Spleen (tissue), 11 donors: ENCODE results near the gene EPN2. TPM values are rescaled to one million over a fixed set of nuclear protein-coding genes. Genes with fewer than 3 reads are reported as not detected.
A peak's percentile ranks its signal among the peaks of the same experiment; 100 is the strongest.

Experiments used
- DNase-seq: peaks from one replicate; pipeline ENCODE4 v3.0.0-alpha.2; 2020
- H3K27ac ChIP-seq, 8 donors: fragments of 200-600 bp; sonication (generic) in 7 of 8; 1 replicate in 4 of 8; 2 replicates in 4 of 8; pipeline versions ENCODE4 v1.5.0 to v1.8.0; 2016 to 2021; ENCODE audit warnings: inconsistent platforms in 4 of 8, mild to moderate bottlenecking in 4 of 8, moderate library complexity in 1 of 8
- H3K27me3 ChIP-seq, 7 donors: fragments of 200-600 bp; sonication (generic) in 6 of 7; replicated peaks in 1 of 7; 1 replicate in 4 of 7; 2 replicates in 3 of 7; pipeline versions ENCODE4 v1.5.0 to v1.8.0; 2016 to 2021; ENCODE audit warnings: inconsistent platforms in 3 of 7, mild to moderate bottlenecking in 1 of 7
- H3K36me3 ChIP-seq, 6 donors: fragments of 200-600 bp; sonication (generic) in 5 of 6; 1 replicate in 4 of 6; 2 replicates in 2 of 6; pipeline versions ENCODE4 v1.5.0 to v1.8.0; 2016 to 2021; ENCODE audit warnings: inconsistent platforms in 2 of 6
- H3K4me1 ChIP-seq, 6 donors: fragments of 200-600 bp; sonication (generic) in 5 of 6; 1 replicate in 3 of 6; 2 replicates in 3 of 6; pipeline versions ENCODE4 v1.5.0 to v1.8.0; 2016 to 2021; ENCODE audit warnings: inconsistent platforms in 3 of 6
- H3K4me3 ChIP-seq, 8 donors: fragments of 200-600 bp; sonication (generic) in 7 of 8; 1 replicate in 4 of 8; 2 replicates in 4 of 8; pipeline versions ENCODE4 v1.5.0 to v1.8.0; 2016 to 2021; ENCODE audit warnings: inconsistent platforms in 4 of 8, mild to moderate bottlenecking in 4 of 8, moderate library complexity in 2 of 8
- H3K9me3 ChIP-seq, 8 donors: fragments of 200-600 bp; sonication (generic) in 7 of 8; 1 replicate in 4 of 8; 2 replicates in 4 of 8; pipeline versions ENCODE4 v1.5.0 to v1.8.0; 2016 to 2021; ENCODE audit warnings: inconsistent platforms in 4 of 8
- POLR2A ChIP-seq, 3 donors: fragments of 450-650 bp; IDR thresholded peaks; one replicate each; pipeline ENCODE4 v1.5.1; 2017; ENCODE audit warnings: antibody characterized with exemption in 3 of 3, mild to moderate bottlenecking in 1 of 3
- POLR2AphosphoS5 ChIP-seq, 3 donors: sonication (generic); formaldehyde crosslinking; IDR thresholded peaks; one replicate each; pipeline ENCODE4 v1.5.1; 2017; ENCODE audit warnings: antibody characterized with exemption in 3 of 3
- WGBS, 5 donors: extraction: QIAGEN DNeasy Blood & Tissue Kit in 3 of 5; methylation state at CpG; one replicate each; pipeline versions ENCODE4 v1.1.5 to v1.1.7; 2013 to 2018; 5-methylcytosine and 5-hydroxymethylcytosine counted together
- intact Hi-C: fragments of 100-400 bp; cut with DNase I; formaldehyde crosslinking; loops from one replicate; pipeline ENCODE4 v1.15.0; 2023; ENCODE audit warnings: low total_unique reads
- polyA plus RNA-seq, 3 donors: library from polyadenylated mRNA; stranded (reverse); fragments of 200-250 nt; gene quantifications; one replicate each; pipeline ENCODE4 v1.2.1, GENCODE V29; 2013
- total RNA-seq, 7 donors: library from RNA; depleted of rRNA in 3 of 7; stranded (reverse); fragments of >200 nt in 3 of 7; fragmentation: NEBNext Ultra II Directional in 4 of 7; extraction: Animal tissue kit (Norgen Biotek cat#: 25700) in 4 of 7; gene quantifications; one replicate each; pipeline versions ENCODE4 v1.1.0 to v1.2.1, GENCODE V29; 2016 to 2021
- TF ChIP-seq, protein P1 (sequence below), 11 experiments: fragments of 200-600 bp in 7 of 11; fragments of 450-650 bp in 4 of 11; sonication (generic) in 4 of 11; IDR thresholded peaks in 8 of 11; conservative IDR thresholded peaks in 3 of 11; 1 replicate in 7 of 11; 2 replicates in 4 of 11; pipeline versions ENCODE4 v1.4.0 to v1.8.0; 2016 to 2021; ENCODE audit warnings: antibody characterized with exemption in 11 of 11, inconsistent platforms in 4 of 11, mild to moderate bottlenecking in 1 of 11
- donor health status: healthy with polysubstance abuse.
- donor health status: DM: no; HTN: no; CAD: no; lungs with moderate emphysema.
- donor health status: DM: no; HTN: no; CAD: no.
- donor health status: Bipolar disorder and iron deficiency.
- donor health status: healthy.
- donor health status: DM: no; HTN: no; CAD: no.
- donor health status: DM: yes; HTN: yes; CAD: no.

The EPN2 gene
- total and polyA plus RNA-seq, 10 donors = 5.4 to 59.6 (median 31.5) TPM

DNA sequence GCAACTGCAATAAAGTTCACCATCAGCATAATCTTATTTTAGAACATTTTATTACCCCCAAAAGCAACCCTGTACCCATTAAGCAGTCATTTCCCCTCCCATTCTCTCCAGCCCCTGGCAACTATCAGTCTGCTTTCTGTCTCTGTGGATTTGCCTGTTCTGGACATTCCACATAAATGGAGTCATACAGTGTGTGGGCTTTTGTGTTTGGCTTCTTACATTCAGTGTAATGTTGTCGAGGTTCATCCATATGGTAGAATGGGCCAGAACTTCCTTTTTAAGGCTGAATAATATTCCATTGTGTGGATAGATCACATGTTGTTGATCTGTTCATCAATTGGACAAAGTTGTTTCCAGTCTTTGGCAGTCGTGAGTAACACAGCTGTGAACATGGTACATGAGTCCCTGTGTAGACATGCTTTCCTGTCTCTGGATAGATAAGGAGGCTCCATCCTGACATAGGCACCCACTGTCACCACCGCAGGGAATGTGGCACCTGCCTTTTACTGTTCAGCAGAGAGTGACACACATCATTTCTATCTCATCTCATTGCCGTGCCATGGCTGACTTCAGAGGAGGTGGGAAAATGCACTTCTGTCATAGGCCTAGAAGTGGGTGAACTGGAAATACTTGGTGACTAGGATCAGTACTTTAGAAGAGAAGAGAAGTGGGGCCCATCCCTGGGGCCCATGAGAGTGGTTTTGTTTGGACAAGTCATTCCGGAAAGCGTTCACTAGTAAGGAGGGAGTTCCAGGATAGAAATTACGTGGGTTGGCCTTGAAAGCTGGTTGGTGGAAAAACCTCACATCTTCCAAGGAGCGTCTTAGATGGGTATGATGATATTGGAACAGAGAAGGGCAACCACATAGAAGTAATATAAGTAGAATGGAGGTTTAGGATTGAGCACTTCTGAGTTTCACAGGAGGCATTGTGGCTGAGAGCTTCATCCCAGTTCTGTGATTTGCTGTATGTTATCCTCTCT, 25.8 kb downstream of the EPN2 start:
- 85 to 89% (median 89%) methylated on average over 8 of the region's 8 CpGs for WGBS, 5 donors
- Histone ChIP-seq H3K27me3 (no peaks in the 10 kb centered on the region), H3K27ac (no peak overlapping the region), H3K4me1 (peaks cover 0 to 54% (median 18%) of the 10 kb centered on the region in 6 donors), H3K36me3 (no peaks in the 10 kb centered on the region), H3K4me3 (no peak overlapping the region), H3K9me3 (no peaks in the 10 kb centered on the region)
- intact Hi-C loops = no loop called here
- peak; percentile 37 for DNase-seq
- TF ChIP-seq, protein P1, sequence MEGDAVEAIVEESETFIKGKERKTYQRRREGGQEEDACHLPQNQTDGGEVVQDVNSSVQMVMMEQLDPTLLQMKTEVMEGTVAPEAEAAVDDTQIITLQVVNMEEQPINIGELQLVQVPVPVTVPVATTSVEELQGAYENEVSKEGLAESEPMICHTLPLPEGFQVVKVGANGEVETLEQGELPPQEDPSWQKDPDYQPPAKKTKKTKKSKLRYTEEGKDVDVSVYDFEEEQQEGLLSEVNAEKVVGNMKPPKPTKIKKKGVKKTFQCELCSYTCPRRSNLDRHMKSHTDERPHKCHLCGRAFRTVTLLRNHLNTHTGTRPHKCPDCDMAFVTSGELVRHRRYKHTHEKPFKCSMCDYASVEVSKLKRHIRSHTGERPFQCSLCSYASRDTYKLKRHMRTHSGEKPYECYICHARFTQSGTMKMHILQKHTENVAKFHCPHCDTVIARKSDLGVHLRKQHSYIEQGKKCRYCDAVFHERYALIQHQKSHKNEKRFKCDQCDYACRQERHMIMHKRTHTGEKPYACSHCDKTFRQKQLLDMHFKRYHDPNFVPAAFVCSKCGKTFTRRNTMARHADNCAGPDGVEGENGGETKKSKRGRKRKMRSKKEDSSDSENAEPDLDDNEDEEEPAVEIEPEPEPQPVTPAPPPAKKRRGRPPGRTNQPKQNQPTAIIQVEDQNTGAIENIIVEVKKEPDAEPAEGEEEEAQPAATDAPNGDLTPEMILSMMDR (IDR thresholded peaks at IDR 0.05 in 8 of 11, conservative IDR thresholded peaks at IDR 0.05 in 3 of 11) = no peak
- TF ChIP-seq POLR2AphosphoS5 (IDR thresholded peaks at IDR 0.05) (no peak), POLR2A (IDR thresholded peaks at IDR 0.05) (no peak)

DNA sequence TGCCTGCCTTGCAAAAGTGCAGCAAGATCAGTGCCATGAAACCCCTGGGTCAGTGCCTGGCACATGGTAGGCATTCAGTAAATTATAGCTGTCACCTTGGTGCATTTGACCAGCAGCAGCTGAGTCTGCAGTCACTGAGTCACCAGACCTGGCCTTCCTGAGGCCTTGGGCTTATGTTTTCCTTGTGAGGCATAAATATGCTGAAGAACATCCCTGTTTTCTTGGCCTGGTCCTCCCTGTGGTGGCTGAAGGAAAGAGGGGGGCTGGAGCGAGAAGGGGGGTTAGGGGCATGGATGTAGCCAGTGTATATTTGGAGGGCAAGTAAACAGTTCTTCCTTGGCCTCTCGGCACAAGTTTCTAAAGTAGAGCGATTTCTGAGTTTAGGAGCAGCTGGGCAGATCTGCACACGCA, 26.5 kb downstream of the EPN2 start:
- H3K36me3 ChIP-seq = no peaks in the 10 kb centered on the region
- intact Hi-C loops = no loop called here
- DNase-seq = peak; percentile 8
- WGBS, 5 donors = 80 to 96% (median 89%) methylated on average over 4 of the region's 4 CpGs
- no peak for TF ChIP-seq POLR2AphosphoS5 (IDR thresholded peaks at IDR 0.05)
- TF ChIP-seq, protein P1 (IDR thresholded peaks at IDR 0.05 in 8 of 11, conservative IDR thresholded peaks at IDR 0.05 in 3 of 11) = no peak
- no peak for TF ChIP-seq POLR2A (IDR thresholded peaks at IDR 0.05)
- H3K4me1 ChIP-seq = peaks cover 0 to 53% (median 24%) of the 10 kb centered on the region in 6 donors
- no peak overlapping the region for H3K27ac ChIP-seq
- H3K9me3 ChIP-seq = no peaks in the 10 kb centered on the region
- H3K4me3 ChIP-seq = no peak overlapping the region
- no peaks in the 10 kb centered on the region for H3K27me3 ChIP-seq

DNA sequence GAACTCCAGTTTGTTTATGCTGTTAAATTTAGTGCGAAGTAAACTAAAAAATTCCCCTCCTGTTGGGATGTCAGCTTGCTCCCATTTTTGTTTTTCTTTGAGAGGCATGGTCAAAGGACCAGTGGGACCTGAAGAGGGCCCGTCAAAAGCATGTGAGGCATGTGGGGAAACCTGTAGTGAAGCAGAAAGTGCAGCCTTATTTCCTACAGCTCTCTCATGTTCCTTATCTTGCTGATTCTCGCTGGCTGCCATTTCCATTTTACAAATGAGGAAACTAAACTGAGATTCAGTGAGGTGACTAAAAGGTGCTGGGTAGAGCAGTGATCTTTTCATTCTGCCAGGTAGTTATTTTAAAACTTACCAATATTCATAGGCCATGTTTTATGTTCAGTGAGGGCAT, 27.1 kb downstream of the EPN2 start:
- intact Hi-C loops = no loop called here
- H3K27me3 ChIP-seq = no peaks in the 10 kb centered on the region
- no peaks in the 10 kb centered on the region for H3K36me3 ChIP-seq
- TF ChIP-seq, protein P1 (IDR thresholded peaks at IDR 0.05 in 8 of 11, conservative IDR thresholded peaks at IDR 0.05 in 3 of 11) = no peak
- TF ChIP-seq POLR2AphosphoS5 (IDR thresholded peaks at IDR 0.05) (no peak), POLR2A (IDR thresholded peaks at IDR 0.05) (no peak)
- H3K9me3 ChIP-seq = no peaks in the 10 kb centered on the region
- DNase-seq = no peak
- H3K4me1 ChIP-seq = peaks cover 5 to 55% (median 30%) of the 10 kb centered on the region in 6 donors
- 61 to 67% (median 63%) methylated on average over 3 of the region's 3 CpGs for WGBS, 5 donors
- no peak overlapping the region for H3K4me3 ChIP-seq
- no peak overlapping the region for H3K27ac ChIP-seq

DNA sequence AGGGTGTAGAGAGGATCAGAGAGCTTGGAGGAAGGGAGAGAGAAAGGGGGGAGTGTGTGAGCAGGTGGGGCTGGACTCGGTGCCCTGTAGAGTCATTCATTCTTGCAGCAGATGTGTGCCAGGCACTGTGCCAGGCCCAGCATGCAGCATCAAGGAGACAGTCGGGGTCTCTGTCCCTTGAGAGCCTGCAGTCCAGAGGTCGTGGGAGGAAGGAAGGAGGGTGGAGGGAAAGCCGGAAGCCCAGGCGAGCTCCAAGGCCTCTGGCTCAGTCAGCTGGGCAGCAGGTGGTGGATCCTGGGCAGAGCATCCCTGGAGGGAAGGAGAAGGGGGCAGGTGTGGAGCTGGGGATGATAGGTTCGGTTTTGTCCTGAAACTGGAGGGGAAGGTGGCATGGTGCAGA, 27.5 kb downstream of the EPN2 start:
- Histone ChIP-seq H3K4me1 (peaks cover 8 to 57% (median 34%) of the 10 kb centered on the region in 6 donors), H3K27ac (no peak overlapping the region)
- WGBS, 5 donors = 52 to 73% (median 60%) methylated on average over 6 of the region's 6 CpGs

More for the DNA sequence above, 27.5 kb downstream of the EPN2 start:
- Histone ChIP-seq H3K27me3 (no peaks in the 10 kb centered on the region), H3K4me3 (no peak overlapping the region), H3K36me3 (no peaks in the 10 kb centered on the region), H3K9me3 (no peaks in the 10 kb centered on the region)
- peak; percentile 13 to 56 (median 25) for TF ChIP-seq POLR2AphosphoS5 (IDR thresholded peaks at IDR 0.05)
- TF ChIP-seq, protein P1 (IDR thresholded peaks at IDR 0.05 in 8 of 11, conservative IDR thresholded peaks at IDR 0.05 in 3 of 11) = no peak
- intact Hi-C loops = no loop called here
- DNase-seq = peak; percentile 56
